ENCODE measurements around the gene RYR2. TPM values are rescaled to one million over a fixed set of nuclear protein-coding genes. Genes with fewer than 3 reads are reported as not detected.

RYR2 gene
- total RNA-seq, 1 experiment from 2014 or later, result 3.4 TPM

DNA sequence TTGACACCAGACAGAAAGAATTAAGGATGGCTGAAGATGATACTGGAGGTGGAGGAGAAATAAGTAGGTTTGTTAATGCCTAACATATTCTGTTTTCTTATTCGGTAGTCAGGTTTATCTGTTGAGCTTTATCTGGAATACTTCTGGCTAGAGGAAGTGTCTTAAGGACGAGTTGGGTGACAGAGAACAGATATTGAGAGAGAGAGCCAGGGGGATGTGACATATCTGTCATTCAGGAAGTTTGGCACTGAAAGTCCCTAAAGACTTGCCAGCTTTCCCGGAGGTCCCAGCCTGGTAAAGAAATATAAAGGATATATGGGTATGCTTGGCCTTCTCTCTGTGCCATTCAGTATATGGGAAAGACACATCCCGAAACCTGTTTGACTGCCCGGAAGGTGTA is 568.2 kb downstream of the RYR2 start:
- Mint-ChIP-seq H3K36me3 (ENCODE audit: insufficient read depth in 1 of 3, low read depth in 3 of 3) (peaks cover 9 to 12% (median 11%) of the 10 kb centered on the region in 3 experiments; a peak in 6 of 7 replicates), H3K27ac (no peak overlapping the region; a peak in 1 of 7 replicates), H3K9me3 (peaks cover 6 to 7% of the 10 kb centered on the region in 2 experiments; a peak in 4 of 5 replicates), H3K4me3 (no peak overlapping the region), H3K27me3 (ENCODE audit: low read depth) (no peaks in the 10 kb centered on the region), H3K4me1 (peaks cover 0 to 4% of the 10 kb centered on the region in 2 experiments; a peak in 1 of 4 replicates)
- Histone ChIP-seq H2BK12ac (ENCODE audit: insufficient read length, low read depth, low read length) (no peak overlapping the region), H2BK120ac (ENCODE audit: low read depth, low read length, poor library complexity, severe bottlenecking) (no peak overlapping the region), H2AK5ac (ENCODE audit: insufficient read length, low read length) (no peak overlapping the region), H3K9me3 (ENCODE audit: control insufficient read depth, low read depth, low read length) (no peaks in the 10 kb centered on the region), H4K20me1 (ENCODE audit: control insufficient read depth, insufficient read depth, insufficient read length) (no peaks in the 10 kb centered on the region), H3K27ac (ENCODE audit: insufficient read length, low read depth, low read length) (no peak overlapping the region), H3T11ph (ENCODE audit: low read length) (no peak overlapping the region), H2BK20ac (ENCODE audit: low read depth, low read length, poor library complexity, severe bottlenecking) (no peak overlapping the region), H3K4me1 (ENCODE audit: insufficient read depth, low read length) (no peaks in the 10 kb centered on the region), H2BK5ac (ENCODE audit: insufficient read length, low read length) (no peak overlapping the region), H3K14ac (ENCODE audit: insufficient read depth, low read length) (no peak overlapping the region), H3K4me2 (ENCODE audit: insufficient read depth, insufficient read length, low read length) (no peak overlapping the region), H3K79me2 (ENCODE audit: insufficient read depth, low read length) (no peaks in the 10 kb centered on the region), H2BK15ac (ENCODE audit: low read depth, low read length) (no peak overlapping the region), H3K56ac (ENCODE audit: insufficient read length, low read depth, low read length) (no peak overlapping the region), H3K79me1 (ENCODE audit: insufficient read depth, low read depth, low read length, poor library complexity, severe bottlenecking) (no peaks in the 10 kb centered on the region), H3K18ac (ENCODE audit: insufficient read length, low read depth, low read length) (no peak overlapping the region), H4K8ac (replicated peaks; ENCODE audit: insufficient read length, low read depth, low read length) (no peak overlapping the region), H3K4ac (ENCODE audit: low read depth, low read length) (no peak overlapping the region), H2AFZ (ENCODE audit: low read length) (no peak overlapping the region), H3K27me3 (ENCODE audit: insufficient read depth, low read length) (no peaks in the 10 kb centered on the region), H4K91ac (ENCODE audit: insufficient read length, low read depth, low read length) (no peak overlapping the region), H3K23me2 (ENCODE audit: insufficient read length, low read depth, low read length, poor library complexity, severe bottlenecking) (no peaks in the 10 kb centered on the region), H4K5ac (ENCODE audit: insufficient read length, low read depth, low read length) (no peak overlapping the region), H3K9ac (ENCODE audit: extremely low read depth, insufficient read length, low read length) (no peak overlapping the region), H3K23ac (ENCODE audit: insufficient read length, low read depth, low read length) (no peak overlapping the region)
- TF ChIP-seq, protein P1, sequence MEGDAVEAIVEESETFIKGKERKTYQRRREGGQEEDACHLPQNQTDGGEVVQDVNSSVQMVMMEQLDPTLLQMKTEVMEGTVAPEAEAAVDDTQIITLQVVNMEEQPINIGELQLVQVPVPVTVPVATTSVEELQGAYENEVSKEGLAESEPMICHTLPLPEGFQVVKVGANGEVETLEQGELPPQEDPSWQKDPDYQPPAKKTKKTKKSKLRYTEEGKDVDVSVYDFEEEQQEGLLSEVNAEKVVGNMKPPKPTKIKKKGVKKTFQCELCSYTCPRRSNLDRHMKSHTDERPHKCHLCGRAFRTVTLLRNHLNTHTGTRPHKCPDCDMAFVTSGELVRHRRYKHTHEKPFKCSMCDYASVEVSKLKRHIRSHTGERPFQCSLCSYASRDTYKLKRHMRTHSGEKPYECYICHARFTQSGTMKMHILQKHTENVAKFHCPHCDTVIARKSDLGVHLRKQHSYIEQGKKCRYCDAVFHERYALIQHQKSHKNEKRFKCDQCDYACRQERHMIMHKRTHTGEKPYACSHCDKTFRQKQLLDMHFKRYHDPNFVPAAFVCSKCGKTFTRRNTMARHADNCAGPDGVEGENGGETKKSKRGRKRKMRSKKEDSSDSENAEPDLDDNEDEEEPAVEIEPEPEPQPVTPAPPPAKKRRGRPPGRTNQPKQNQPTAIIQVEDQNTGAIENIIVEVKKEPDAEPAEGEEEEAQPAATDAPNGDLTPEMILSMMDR (conservative IDR thresholded peaks at IDR 0.05), result no peak
- no peak for DNase-seq
- WGBS (ENCODE audit: extremely low coverage, insufficient read length, low lambda C conversion rate), result no CpG with 5 or more reads among the region's 5 CpGs
